H1 (cell line): ENCODE results near the gene SIPA1L3. TPM values are rescaled to one million over a fixed set of nuclear protein-coding genes. Genes with fewer than 3 reads are reported as not detected.

Experiments used
- ATF2 ChIP-seq: IDR thresholded peaks from 2 replicates; pipeline ENCODE4 v1.6.1; 2012; ENCODE audit warnings: low read length, inconsistent platforms
- GTF2F1 ChIP-seq: IDR thresholded peaks from 2 replicates; pipeline ENCODE4 v1.6.1; 2012; ENCODE audit warnings: low read depth, low read length, improper control_type of control experiment, borderline replicate concordance
- KDM4A ChIP-seq: IDR thresholded peaks from one replicate; pipeline ENCODE4 v1.7.1; 2012; ENCODE audit warnings: low read depth, mild to moderate bottlenecking, moderate library complexity, low read length, inconsistent platforms; ENCODE audit not compliant: severe bottlenecking
- KDM5A ChIP-seq: fragments of 200-600 bp; IDR thresholded peaks from 2 replicates; pipeline ENCODE4 v1.7.1; 2012; ENCODE audit warnings: mild to moderate bottlenecking, low read length, inconsistent platforms, mixed read lengths
- NRF1 ChIP-seq: IDR thresholded peaks from 2 replicates; pipeline ENCODE4 v1.6.1; 2011; ENCODE audit warnings: mild to moderate bottlenecking, low read depth, low read length, improper control_type of control experiment
- PHF8 ChIP-seq: fragments of 200-600 bp; sonication (generic); conservative IDR thresholded peaks from 2 replicates; pipeline ENCODE4 v1.7.1; 2012; ENCODE audit warnings: low read depth, mild to moderate bottlenecking, inconsistent platforms, low read length, moderate library complexity
- RFX5 ChIP-seq: IDR thresholded peaks from 2 replicates; pipeline ENCODE4 v1.6.1; 2011; ENCODE audit warnings: low read depth, low read length, improper control_type of control experiment, borderline replicate concordance
- RXRA ChIP-seq: IDR thresholded peaks from 2 replicates; pipeline ENCODE4 v1.6.1; 2011; ENCODE audit warnings: low read depth, mild to moderate bottlenecking, low read length, moderate library complexity; ENCODE audit not compliant: insufficient read depth
- polyA plus RNA-seq, 7 experiments: library from polyadenylated mRNA; depleted of rRNA in 3 of 7; stranded (reverse) in 5 of 7; unstranded in 2 of 7; fragments of >200 nt in 5 of 7; fragments of 200-250 nt in 2 of 7; gene quantifications; 1 replicate in 5 of 7; 2 replicates in 1 of 7; 4 replicates in 1 of 7; pipeline versions ENCODE4 v1.2.1 to v1.2.3, GENCODE V29; 2011 to 2013; ENCODE audit warnings: missing spikeins in 2 of 7, mixed read lengths in 2 of 7
- total RNA-seq: library from RNA; stranded (reverse); fragmentation: NEBNext Ultra II Directional; extraction: Animal tissue kit (Norgen Biotek cat#: 25700); gene quantifications from 2 replicates; pipeline ENCODE4 v1.2.1, GENCODE V29; 2021

The SIPA1L3 gene
- total and polyA plus RNA-seq, 2 of the 8 experiments (the other 6 are each of a cell fraction or from before 2014, with no cell fraction given), result 15.0 to 54.9 TPM

DNA sequence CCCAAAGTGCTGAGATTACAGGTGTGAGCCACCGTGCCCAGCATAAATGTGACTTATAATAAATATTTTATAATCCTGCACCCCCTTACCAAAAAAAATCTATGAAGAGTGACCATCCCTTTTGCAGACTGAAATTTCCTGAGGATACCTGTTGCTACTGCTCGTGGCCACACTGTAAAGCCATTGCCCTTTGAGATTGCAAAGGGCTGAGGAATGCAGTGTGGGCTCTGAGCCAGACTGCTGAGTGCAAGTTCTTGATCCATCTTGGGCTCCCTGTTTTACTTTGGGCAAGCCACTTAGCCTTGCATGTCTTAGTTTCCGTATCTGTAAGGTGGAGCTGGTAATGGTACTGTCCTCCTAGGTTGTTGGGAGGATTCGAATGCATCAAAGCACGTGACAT lies 23.4 kb downstream of the SIPA1L3 start (continued):
- TF ChIP-seq ATF2 (no peak), PHF8 (no peak), KDM4A (no peak), NRF1 (no peak), KDM5A (no peak), RFX5 (no peak), RXRA (no peak), GTF2F1 (no peak)
